NCI-H226 (cell line): ENCODE data around the gene SPECC1.
"Not testable (repeated sequence)": the region's sequence is repeated elsewhere in the genome, so short reads cannot be mapped to it uniquely, and the experiment has no call there.

Experiments used
- DNase-seq: peaks from one replicate; pipeline ENCODE4 v3.0.0-alpha.2; 2015

SPECC1 gene

GRCh38 chr17:20216154-20216815 lies 207.1 kb downstream of the SPECC1 start:
- DNase-seq, result no peak

DNA sequence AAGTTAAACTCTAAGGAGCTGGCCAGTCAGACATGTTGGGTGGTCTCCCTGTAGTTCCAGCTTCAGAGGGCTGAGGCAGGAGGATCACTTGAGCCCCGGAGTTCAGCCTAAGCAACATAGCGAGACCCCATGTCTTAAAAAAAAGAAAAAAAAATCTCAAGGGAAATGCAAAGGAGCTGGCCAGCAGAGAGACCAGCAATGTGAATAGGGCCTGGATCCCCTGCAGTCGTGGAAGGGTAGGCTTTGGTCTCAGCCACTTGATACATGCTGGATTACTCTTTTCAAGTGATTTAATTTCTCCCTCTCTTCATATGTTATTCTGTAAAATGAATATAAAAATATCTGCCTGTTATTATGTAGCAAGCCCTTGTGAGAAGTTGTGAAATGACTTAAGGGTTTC lies 207.7 kb downstream of the SPECC1 start:
- DNase-seq, result no peak

DNA sequence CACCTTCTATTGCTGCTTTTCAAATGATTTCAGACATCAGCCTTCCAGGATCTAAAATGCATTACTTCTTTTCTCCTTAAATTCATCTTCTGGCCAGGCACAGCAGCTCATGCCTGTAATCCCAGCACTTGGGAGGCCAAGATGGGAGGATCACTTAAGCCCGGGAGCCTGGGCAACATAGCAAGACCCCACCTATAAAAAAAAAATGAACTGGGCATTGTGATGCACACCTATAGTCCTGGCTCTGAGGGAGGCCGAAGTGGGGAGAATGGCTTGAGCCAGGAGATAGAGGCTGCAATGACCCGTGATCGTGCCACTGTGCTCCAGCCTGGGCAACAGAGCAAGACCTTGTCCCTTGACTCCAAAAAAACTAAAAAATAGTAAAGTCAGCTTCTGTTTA lies 208.5 kb downstream of the SPECC1 start:
- DNase-seq, result no peak

- no peak for DNase-seq
Measured at GRCh38 chr17:20218272-20218671, 209.1 kb downstream of the SPECC1 start.

GRCh38 chr17:20223808-20224328 lies 214.7 kb downstream of the SPECC1 start:
- no peak for DNase-seq

DNA sequence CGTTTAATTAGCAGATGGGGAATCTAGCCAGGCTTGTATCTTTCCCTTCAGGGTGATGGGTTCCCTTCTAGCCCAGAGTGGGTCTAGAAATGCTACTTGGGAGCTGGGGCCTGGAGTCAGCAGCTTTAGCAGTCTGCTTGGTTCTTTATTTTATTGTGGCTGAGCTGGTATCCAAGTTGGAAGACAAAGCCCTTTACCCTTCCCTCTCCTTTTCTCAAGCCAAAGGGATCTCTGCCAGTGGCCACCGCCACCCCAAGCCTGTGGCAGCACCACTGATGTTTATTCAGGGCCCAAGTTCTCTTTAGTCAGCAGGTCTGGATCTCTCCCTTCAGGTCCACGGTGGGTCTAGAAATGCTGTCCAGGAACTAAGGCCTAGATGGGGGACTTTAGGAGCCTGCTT lies 215.2 kb downstream of the SPECC1 start:
- no peak for DNase-seq

GRCh38 chr17:20225162-20226115 lies 216.3 kb downstream of the SPECC1 start:
- DNase-seq, result no peak

DNA sequence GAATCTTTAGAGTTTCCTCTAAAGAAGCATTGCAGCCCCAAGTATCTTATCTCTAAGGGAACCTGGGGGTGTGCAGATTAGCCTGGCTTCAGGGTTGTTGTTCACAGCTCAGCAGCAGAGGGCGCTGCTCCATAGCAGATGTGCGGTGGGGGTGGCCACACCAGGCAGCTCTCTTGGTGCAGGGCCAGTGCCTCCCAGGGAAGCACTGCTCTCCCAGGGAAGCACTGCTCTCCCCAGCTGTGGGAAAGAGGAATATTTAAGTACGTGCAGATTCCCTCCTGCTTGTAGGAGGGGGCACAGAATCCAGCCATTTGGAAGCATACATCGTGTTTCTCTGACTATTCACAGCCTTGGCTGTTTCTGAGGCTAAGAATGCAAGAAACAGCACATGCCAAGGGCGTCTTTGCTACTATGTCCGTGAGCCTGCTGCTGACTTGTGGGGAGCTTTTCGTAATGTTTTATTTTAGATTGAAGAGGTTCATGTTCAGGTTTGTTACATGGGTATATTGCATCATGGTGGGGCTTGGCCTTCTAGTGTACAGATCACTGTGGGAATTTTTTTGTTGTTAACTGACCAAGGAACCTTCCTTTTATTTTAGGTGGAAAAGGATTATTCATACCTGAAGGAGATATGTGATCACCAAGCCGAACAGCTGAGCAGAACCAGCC lies 217.8 kb downstream of the SPECC1 start:
- peak; percentile 76 for DNase-seq

DNA sequence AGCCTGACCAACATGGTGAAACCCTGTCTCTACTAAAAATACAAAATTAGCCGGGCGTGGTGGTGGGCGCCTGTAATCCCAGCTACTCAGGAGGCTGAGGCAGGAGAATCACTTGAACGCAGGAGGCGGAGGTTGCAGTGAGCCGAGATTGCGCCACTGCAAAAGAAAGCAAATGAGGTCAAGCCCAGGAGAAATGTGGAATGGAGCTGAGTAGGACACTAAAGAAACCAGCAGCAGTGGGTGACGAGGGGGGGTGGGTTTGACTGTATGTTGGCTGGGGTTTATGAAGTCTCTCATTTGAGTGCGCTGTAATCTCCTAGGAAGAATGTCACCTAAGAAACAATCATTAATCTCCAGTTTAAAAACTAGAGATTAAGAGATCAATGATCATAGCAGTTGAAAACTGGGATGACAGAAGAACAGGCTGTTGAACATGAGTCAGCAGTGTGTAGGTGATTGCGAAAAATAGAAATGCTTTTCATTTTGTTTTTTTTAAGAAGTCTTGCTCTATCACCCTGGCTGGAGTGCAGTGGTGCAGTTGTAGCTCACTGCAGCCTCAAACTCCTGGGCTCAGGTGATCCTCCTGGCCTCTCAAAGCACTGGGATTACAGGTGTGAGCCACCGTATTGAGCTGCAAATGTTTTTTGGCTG lies 218.7 kb downstream of the SPECC1 start:
- not testable (repeated sequence) for DNase-seq

DNA sequence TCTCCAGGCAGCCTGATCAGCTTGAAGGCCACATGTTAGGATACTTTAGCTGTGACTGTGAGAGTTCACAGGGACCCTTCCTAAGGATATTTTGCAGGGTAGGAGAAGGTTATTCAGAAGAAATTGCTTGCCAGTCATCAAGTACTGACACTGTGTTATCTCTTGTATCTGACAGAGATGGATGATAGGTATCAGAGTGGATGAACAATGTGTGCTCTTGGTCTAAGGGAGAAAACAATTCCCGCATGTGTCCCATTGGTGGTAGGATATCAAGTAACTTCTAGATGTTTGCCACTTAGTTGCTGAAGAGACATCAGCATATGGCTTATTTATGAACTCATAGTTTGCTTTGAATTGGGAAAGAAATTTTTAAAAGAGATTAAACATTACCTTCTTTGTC lies 219.3 kb downstream of the SPECC1 start:
- DNase-seq, result no peak

DNA sequence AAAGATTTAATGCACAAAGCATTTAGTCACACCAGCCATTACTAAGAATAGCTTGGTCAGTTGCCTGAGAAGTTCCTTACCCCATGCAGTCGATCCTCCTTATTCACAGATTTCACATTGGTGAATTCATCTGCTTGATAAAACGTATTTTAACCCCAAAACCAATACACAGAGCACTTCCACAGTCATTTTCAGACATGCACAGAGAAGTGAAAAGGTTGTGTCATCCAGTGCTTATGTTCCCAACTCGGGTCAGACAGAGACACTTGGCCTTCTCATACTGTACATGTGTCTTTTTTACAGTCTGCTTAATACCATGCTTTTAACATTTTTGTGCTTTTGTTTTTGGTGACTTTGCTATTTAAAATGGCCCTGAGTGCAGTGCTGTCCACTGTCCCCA lies 219.7 kb downstream of the SPECC1 start:
- DNase-seq, result no peak

DNA sequence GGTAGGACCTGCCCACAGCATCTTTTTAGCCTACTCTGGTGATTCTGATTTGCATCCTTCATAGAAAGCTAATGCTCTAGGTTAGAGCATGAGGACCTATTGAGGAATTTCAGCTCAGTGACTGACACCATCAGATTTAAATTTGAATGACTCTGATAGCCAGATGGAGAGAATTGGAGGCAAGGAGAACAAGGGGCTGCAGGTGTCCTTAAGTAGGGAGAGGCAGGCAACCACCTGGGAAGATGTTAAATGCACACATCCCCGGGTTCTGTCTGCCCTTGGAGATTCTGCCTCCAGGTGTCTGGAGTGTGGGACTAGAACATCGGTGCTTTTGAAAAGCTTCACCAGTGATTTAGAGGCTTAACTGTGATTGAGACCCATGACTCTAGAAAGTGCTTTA lies 221.8 kb downstream of the SPECC1 start:
- no peak for DNase-seq

GRCh38 chr17:20232611-20233010 lies 223.5 kb downstream of the SPECC1 start:
- DNase-seq, result no peak

DNA sequence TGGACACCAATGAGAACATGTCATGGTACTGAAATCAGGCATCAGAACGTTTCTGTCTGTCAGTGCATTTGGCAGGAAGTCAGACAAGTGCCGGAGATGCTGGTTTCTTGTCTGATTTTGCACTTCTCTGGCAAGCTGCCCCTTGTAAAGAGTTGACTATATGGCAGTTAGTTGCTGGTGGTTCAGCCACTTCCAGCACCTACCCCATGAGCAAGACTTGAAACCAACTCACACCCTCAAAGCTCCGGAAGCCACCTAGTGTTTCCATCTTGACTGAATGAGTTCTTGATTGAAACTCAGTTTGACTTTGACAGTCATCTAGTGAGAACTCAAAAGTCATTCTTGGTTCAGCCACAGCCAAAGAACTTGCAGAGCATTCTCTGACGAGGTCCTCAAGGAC lies 225.1 kb downstream of the SPECC1 start:
- DNase-seq, result no peak

DNA sequence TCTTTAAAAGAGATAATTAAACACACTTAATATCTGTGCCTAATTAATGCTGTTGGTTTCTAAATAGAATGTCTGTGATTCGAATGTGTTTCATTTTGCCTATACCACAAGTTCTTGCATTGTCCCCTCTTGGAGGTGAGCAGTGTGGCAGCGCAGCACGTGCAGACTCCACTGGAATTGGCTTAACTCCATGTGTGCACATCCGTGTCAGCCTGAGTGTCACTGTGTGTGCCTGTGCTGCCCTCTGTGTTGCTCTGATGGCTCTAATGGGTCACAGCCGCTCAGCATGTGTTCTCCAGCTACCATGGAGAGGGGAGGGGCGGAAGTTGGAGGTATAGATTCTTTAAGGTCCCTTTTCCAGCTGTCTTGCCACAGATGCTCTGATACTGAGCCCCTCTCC lies 226.6 kb downstream of the SPECC1 start:
- DNase-seq, result no peak

GRCh38 chr17:20236578-20237227 lies 227.5 kb downstream of the SPECC1 start:
- DNase-seq, result no peak

- DNase-seq, result not testable (repeated sequence)
Measured at GRCh38 chr17:20239776-20240175, 230.6 kb downstream of the SPECC1 start.

DNA sequence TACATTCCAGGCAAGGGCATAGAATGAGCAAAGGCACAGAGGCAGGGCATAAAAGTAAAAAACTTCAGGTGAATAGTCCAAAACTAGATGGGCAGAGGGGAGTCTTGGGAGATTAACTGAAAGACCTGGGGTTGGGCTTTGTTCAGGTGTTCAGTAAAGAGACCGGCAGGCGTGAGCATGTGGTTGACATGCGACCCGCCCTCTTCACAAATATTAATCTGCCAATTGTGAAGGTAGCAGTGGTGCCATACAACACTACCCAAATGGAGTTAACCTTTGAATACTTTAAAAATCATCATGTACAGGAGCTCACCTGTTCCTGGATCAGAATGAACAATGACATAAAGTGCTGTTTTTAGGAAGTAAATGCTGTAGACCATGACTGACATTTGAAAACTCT lies 232.7 kb downstream of the SPECC1 start:
- no peak for DNase-seq

DNA sequence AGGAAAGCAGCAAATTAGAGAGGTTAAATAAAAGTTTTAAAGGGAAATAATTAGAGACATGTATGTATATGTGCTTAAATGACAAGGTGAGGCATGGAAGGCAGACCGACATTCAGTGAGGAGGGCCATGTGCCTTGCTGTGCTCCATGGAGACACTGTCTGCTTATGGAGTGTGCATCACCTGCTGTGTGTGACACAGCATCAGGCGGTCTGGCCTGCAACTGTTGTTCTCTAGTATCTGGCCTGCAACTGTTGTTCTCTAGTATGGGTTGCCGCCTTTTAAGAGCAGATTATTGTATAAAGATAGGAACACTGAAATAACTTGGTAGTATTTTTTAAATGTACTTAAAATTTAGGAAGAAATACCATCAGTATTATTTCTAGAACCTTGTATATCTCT lies 233.1 kb downstream of the SPECC1 start:
- DNase-seq, result no peak

- peak; percentile 3 for DNase-seq
Measured at GRCh38 chr17:20243524-20243923, 234.4 kb downstream of the SPECC1 start.

GRCh38 chr17:20244671-20245070 lies 235.5 kb downstream of the SPECC1 start:
- no peak for DNase-seq

DNA sequence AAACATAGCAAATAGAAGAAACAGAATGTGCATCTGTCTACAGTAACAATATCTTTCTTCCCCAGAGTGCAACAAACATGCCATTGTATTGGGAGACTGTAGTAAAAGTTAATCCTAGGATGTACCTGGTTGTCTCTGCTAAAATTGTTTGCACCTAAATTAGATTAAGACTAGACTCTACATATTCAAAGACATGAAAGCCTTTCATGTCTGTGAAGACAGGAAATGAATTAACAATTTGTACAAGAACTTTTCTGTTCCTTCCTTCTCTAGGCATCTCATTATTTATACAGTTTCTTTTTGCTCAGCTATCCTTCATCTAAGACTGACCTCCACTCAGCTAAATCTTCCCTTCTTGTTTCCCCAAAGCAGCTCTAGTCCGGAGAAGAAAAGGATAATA lies 237.5 kb downstream of the SPECC1 start:
- no peak for DNase-seq
